ENCODE measurements around the gene SYT2. TPM values are rescaled to one million over a fixed set of nuclear protein-coding genes. Genes with fewer than 3 reads are reported as not detected.

The SYT2 gene
- total RNA-seq, 1 experiment from 2014 or later = 0.09 TPM

DNA sequence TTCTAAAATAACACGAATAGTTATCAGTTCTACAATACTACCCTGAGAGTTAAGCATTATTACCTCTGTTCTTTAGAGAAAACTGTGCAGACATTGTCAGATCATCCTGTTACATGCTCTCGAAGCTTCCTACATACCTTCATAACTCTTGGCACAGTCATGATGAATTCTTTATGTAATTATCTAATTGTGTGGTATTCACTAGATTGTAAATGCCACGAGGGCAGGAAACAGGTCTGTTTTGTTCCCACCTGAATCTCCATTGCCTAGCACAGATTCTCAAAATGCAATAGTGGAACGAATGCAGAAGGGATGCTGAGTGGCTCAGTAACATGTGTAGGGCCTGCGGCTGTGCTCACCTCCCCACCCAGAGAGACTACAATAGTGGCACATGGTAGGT, 3.4 kb downstream of the SYT2 start:
- H3K27ac Mint-ChIP-seq (ENCODE audit: unreplicated experiment) = no peak overlapping the region
- intact Hi-C loops (cut with micrococcal nuclease; ENCODE audit: unreplicated experiment) = no loop called here

DNA sequence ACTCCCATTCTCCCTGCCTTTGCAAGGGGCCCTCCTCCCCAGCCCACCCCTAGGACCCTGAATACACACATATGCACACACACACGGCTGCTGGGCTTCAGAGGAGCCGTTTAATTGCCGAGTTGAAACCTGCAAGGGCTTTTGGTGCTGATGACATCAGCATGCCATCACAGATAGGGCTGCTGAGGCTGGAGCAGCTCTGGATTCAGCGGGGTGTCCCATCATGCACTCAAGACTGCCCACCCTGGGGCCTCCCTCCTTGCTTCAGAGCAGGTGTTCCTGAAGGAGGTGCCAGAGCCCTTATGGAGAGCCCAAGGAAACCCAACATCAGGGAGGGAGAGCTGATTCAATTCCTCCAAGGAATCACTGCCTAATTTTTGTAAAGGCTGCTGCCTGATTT, 5.7 kb downstream of the SYT2 start:
- TF ChIP-seq, protein P1, sequence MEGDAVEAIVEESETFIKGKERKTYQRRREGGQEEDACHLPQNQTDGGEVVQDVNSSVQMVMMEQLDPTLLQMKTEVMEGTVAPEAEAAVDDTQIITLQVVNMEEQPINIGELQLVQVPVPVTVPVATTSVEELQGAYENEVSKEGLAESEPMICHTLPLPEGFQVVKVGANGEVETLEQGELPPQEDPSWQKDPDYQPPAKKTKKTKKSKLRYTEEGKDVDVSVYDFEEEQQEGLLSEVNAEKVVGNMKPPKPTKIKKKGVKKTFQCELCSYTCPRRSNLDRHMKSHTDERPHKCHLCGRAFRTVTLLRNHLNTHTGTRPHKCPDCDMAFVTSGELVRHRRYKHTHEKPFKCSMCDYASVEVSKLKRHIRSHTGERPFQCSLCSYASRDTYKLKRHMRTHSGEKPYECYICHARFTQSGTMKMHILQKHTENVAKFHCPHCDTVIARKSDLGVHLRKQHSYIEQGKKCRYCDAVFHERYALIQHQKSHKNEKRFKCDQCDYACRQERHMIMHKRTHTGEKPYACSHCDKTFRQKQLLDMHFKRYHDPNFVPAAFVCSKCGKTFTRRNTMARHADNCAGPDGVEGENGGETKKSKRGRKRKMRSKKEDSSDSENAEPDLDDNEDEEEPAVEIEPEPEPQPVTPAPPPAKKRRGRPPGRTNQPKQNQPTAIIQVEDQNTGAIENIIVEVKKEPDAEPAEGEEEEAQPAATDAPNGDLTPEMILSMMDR (IDR thresholded peaks at IDR 0.05; ENCODE audit: insufficient read depth in 1 of 2, low read depth in 1 of 2, low read length in 1 of 2, severe bottlenecking in 1 of 2, unreplicated experiment in 1 of 2) = no peak
- H3K4me3 Mint-ChIP-seq (ENCODE audit: unreplicated experiment) = no peak overlapping the region
- BruUV-seq (replicated peaks) = no TSS peak
- intact Hi-C loops (cut with micrococcal nuclease; ENCODE audit: unreplicated experiment) = no loop called here
- H3K27me3 Mint-ChIP-seq (ENCODE audit: insufficient read depth, unreplicated experiment) = peaks cover 24% of the 10 kb centered on the region
- H3K27ac Mint-ChIP-seq (ENCODE audit: unreplicated experiment) = no peak overlapping the region
- H3K36me3 ChIP-seq (ENCODE audit: control insufficient read depth, insufficient read depth, low read length) = no peaks in the 10 kb centered on the region
- H3K4me1 Mint-ChIP-seq (ENCODE audit: low read depth, unreplicated experiment) = peaks cover 8% of the 10 kb centered on the region
- no peaks in the 10 kb centered on the region for H3K9me3 Mint-ChIP-seq (ENCODE audit: unreplicated experiment)
- no peak overlapping the region for H3K4me3 ChIP-seq (ENCODE audit: low read depth, low read length)
- peaks cover 3% of the 10 kb centered on the region; the same call in 1 of the 2 replicates for H3K27me3 ChIP-seq (replicated peaks; ENCODE audit: control insufficient read depth, insufficient read depth, low read length)
- no peaks in the 10 kb centered on the region for H3K9me3 ChIP-seq
- CTCF ChIA-PET = no interaction called here
- no peaks in the 10 kb centered on the region for H3K36me3 Mint-ChIP-seq (ENCODE audit: insufficient read depth, unreplicated experiment)
- DNase-seq = no peak
- POLR2A ChIA-PET = no interaction called here
- 0 out of 2 replicates have a peak, but pooled peaks cover 1% of the 10 kb centered on the region for H3K4me1 ChIP-seq

More for the DNA sequence above, 3.4 kb downstream of the SYT2 start:
- Mint-ChIP-seq H3K4me3 (ENCODE audit: unreplicated experiment) (no peak overlapping the region), H3K9me3 (ENCODE audit: unreplicated experiment) (no peaks in the 10 kb centered on the region), H3K4me1 (ENCODE audit: low read depth, unreplicated experiment) (peaks cover 8% of the 10 kb centered on the region), H3K27me3 (ENCODE audit: insufficient read depth, unreplicated experiment) (peaks cover 28% of the 10 kb centered on the region), H3K36me3 (ENCODE audit: insufficient read depth, unreplicated experiment) (no peaks in the 10 kb centered on the region)
- TF ChIP-seq, protein P1 (IDR thresholded peaks at IDR 0.05; ENCODE audit: insufficient read depth in 1 of 2, low read depth in 1 of 2, low read length in 1 of 2, severe bottlenecking in 1 of 2, unreplicated experiment in 1 of 2) = no peak
- DNase-seq = no peak
- H3K36me3 ChIP-seq (ENCODE audit: control insufficient read depth, insufficient read depth, low read length) = no peaks in the 10 kb centered on the region
- no TSS peak for BruUV-seq (replicated peaks)
- POLR2A ChIA-PET = no interaction called here
- 0 out of 2 replicates have a peak, but pooled peaks cover 10% of the 10 kb centered on the region for H3K4me1 ChIP-seq
- peaks cover 4% of the 10 kb centered on the region; the same call in 1 of the 2 replicates for H3K27me3 ChIP-seq (replicated peaks; ENCODE audit: control insufficient read depth, insufficient read depth, low read length)
- H3K9me3 ChIP-seq = no peaks in the 10 kb centered on the region
- CTCF ChIA-PET = no interaction called here
- H3K4me3 ChIP-seq (ENCODE audit: low read depth, low read length) = no peak overlapping the region

DNA sequence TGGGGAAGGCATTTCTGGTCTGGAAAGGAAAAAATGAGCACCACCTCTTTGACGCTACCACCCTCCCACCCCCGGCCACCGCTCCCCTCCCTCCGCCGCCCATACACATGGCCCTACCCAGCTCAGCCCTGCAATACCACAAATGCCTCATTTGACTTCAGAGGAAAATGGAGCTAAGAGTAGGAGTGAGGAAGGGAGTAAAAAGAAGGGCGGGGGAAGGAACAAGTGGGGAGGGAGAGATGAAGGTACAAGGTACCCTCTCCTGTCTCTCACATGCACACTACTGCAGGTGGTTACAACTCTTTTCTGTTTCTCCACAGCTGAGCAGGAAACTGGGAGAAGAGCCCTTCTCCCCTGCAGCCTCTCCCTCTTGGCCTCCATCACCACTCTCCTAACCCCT, 7.1 kb downstream of the SYT2 start:
- no TSS peak for BruUV-seq (replicated peaks)
- Histone ChIP-seq H3K4me1 (no peaks in the 10 kb centered on the region), H3K36me3 (ENCODE audit: control insufficient read depth, insufficient read depth, low read length) (no peaks in the 10 kb centered on the region), H3K9me3 (no peaks in the 10 kb centered on the region), H3K27me3 (replicated peaks; ENCODE audit: control insufficient read depth, insufficient read depth, low read length) (no peaks in the 10 kb centered on the region; the same call in 1 of the 2 replicates), H3K4me3 (ENCODE audit: low read depth, low read length) (no peak overlapping the region)
- Mint-ChIP-seq H3K27me3 (ENCODE audit: insufficient read depth, unreplicated experiment) (peaks cover 14% of the 10 kb centered on the region), H3K36me3 (ENCODE audit: insufficient read depth, unreplicated experiment) (no peaks in the 10 kb centered on the region), H3K9me3 (ENCODE audit: unreplicated experiment) (no peaks in the 10 kb centered on the region), H3K27ac (ENCODE audit: unreplicated experiment) (no peak overlapping the region), H3K4me3 (ENCODE audit: unreplicated experiment) (no peak overlapping the region), H3K4me1 (ENCODE audit: low read depth, unreplicated experiment) (no peaks in the 10 kb centered on the region)
- ChIA-PET CTCF (interaction anchor here (1.3 kb wide), 1 partner anchor 17 kb away, joined by 3 read pairs; no protein-coding TSS in a partner anchor), POLR2A (no interaction called here)
- TF ChIP-seq, protein P1 (IDR thresholded peaks at IDR 0.05; ENCODE audit: insufficient read depth in 1 of 2, low read depth in 1 of 2, low read length in 1 of 2, severe bottlenecking in 1 of 2, unreplicated experiment in 1 of 2) = no peak
- no peak for DNase-seq
- intact Hi-C loops (cut with micrococcal nuclease; ENCODE audit: unreplicated experiment) = no loop called here
